GM06990 (cell line): ENCODE data around the gene ATAD3C.

Experiments
- DNase-seq: peaks from one replicate; pipeline ENCODE4 v3.0.0-alpha.2; 2011; ENCODE audit not compliant: insufficient read length; ENCODE audit errors: extremely low read depth
- H3K27me3 ChIP-seq: replicated peaks from 2 replicates; pipeline ENCODE4 v1.6.0; 2011; ENCODE audit warnings: low read length; ENCODE audit not compliant: control insufficient read depth, insufficient read depth
- H3K36me3 ChIP-seq: 2 replicates; pipeline ENCODE4 v1.5.1; 2011; ENCODE audit warnings: low read length; ENCODE audit not compliant: control insufficient read depth, insufficient read depth
- H3K4me3 ChIP-seq: replicated peaks from 2 replicates; pipeline ENCODE4 v1.5.1; 2011; ENCODE audit warnings: low read depth, mild to moderate bottlenecking, control low read depth, low read length
- TF ChIP-seq, protein P1 (sequence below): IDR thresholded peaks from 2 replicates; pipeline ENCODE4 v1.5.1; 2011; ENCODE audit warnings: low read length, control low read depth, mild to moderate bottlenecking, inconsistent platforms; ENCODE audit not compliant: insufficient read depth, poor library complexity, severe bottlenecking

Gene ATAD3C

DNA sequence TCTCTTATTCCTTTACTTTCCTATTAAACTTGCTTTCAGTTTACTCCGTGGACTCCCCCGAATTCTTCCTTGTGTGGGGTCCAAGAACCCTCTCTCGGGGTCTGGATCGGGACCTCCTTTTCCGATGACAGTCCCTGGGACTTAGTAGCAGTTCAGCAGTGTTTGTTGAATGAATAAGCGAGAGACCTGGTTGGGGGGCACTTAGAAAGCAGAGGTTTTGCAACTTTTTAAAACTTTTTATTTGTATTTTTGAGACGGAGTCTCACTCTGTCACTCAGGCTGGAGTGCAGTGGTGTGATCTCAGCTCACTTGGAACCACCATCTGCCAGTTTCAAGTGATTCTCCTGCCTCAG lies 26.3 kb upstream of the ATAD3C start:
- H3K4me3 ChIP-seq, result no peak overlapping the region
- H3K27me3 ChIP-seq, result no peaks in the 10 kb centered on the region
- no peak for DNase-seq
- no peaks in the 10 kb centered on the region for H3K36me3 ChIP-seq
- TF ChIP-seq, protein P1, sequence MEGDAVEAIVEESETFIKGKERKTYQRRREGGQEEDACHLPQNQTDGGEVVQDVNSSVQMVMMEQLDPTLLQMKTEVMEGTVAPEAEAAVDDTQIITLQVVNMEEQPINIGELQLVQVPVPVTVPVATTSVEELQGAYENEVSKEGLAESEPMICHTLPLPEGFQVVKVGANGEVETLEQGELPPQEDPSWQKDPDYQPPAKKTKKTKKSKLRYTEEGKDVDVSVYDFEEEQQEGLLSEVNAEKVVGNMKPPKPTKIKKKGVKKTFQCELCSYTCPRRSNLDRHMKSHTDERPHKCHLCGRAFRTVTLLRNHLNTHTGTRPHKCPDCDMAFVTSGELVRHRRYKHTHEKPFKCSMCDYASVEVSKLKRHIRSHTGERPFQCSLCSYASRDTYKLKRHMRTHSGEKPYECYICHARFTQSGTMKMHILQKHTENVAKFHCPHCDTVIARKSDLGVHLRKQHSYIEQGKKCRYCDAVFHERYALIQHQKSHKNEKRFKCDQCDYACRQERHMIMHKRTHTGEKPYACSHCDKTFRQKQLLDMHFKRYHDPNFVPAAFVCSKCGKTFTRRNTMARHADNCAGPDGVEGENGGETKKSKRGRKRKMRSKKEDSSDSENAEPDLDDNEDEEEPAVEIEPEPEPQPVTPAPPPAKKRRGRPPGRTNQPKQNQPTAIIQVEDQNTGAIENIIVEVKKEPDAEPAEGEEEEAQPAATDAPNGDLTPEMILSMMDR, result no peak

DNA sequence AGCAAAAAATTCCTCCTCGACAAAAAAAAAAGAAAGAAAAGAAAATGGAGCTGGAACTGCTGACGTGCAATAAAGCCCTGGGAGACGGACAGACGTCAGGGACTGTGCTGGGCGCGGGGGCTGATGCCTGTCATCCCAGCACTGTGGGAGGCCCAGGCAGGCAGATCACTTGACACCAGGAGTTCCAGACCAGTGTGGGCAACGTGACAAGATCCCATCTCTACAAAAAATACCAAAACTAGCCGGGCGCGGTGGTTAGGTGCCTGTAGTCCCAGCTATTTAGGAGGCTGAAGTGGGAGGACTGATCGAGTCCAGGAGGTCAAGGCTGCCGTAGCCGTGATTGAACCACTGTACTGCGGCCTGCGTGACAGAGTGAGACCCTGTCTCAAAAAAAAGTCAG lies 24.8 kb upstream of the ATAD3C start:
- Histone ChIP-seq H3K4me3 (no peak overlapping the region), H3K36me3 (no peaks in the 10 kb centered on the region), H3K27me3 (no peaks in the 10 kb centered on the region)
- no peak for DNase-seq
- TF ChIP-seq, protein P1, result no peak

DNA sequence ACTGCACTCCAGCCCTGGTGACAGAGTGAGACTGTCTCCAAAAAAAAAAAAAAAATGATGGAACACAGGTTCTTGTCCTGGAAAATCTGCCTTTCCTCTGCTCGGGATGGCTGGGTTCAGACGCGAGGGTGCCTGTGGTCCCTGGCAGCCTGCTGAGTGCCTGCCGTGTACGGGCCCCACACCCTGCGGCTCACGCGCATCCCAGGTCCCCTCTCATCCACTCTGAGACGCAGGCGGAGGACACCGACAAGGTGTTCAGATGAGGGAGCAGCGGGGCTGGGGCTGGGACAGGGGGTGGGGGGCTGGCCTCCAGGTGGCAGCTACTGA lies 24.1 kb upstream of the ATAD3C start:
- TF ChIP-seq, protein P1, result no peak
- H3K4me3 ChIP-seq, result no peak overlapping the region
- no peaks in the 10 kb centered on the region for H3K36me3 ChIP-seq
- H3K27me3 ChIP-seq, result no peaks in the 10 kb centered on the region
- DNase-seq, result no peak

DNA sequence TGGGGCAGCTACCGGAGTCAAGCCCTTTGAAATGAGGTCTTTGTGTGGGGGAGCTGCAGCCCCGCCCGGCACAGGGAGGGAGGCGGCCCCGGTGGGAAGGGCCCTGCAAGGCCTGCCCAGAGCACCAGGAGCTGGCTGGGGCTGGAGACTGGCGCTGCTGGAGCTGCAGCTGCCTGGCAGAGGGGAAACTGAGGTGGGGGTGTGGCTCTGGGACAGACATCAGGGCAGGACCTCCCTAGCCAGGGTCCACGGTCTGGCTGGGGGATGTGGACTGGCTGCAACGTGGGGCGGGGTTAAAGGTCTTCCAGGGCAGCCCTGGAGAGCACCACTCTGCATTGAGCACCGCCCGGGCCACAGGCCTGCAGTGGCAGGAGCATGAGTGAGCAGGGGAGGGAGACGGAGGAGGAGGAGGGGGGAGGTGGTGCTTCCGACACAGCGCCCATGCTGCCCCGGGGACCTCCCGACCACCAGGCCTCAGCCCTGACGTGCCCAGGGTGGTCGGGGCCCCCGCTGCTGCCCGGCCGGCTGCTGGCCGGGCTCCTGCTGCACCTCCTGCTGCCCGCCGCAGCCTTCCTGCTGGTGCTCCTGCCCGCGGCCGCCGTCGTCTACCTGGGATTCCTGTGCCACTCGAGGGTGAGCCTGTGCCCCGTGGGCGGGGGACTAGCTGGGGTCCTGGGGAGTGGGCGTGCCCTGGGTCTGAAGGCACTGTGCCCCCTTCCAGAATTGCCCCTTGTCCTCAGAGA lies 23.6 kb upstream of the ATAD3C start:
- no peak for DNase-seq
- Histone ChIP-seq H3K27me3 (no peaks in the 10 kb centered on the region), H3K36me3 (no peaks in the 10 kb centered on the region), H3K4me3 (no peak overlapping the region)
- TF ChIP-seq, protein P1, result no peak

DNA sequence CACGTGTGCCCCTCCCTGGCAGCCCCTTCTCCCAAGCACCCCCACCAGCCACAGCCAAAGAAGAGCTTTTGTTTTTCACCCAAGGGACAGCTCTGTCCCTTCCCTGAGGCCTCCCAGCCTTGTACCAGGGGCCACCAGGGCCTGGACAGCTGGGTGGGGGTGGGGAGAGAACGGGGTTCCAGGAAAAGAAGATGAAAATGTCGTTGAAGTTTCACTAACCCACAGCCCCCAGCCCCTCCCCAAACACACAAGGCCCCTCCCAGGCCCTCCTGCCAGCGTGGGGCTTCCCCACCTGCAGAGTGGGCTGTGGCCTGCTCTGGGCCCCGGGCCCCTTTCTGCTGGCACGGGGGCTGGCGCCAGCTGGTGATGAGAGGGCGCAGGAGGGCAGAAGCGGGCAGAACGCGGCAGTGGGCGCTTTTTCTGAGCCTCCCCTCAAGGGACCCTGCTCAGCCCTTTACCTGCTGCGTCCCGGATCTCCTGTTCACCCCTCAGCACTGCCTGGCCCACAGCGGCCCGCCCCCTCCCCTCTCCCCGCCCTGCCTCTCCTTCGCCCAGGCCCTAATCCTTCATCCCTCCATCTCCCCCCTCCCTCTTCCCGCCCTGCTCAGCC lies 22.9 kb upstream of the ATAD3C start:
- TF ChIP-seq, protein P1, result no peak
- no peak overlapping the region for H3K4me3 ChIP-seq
- H3K36me3 ChIP-seq, result no peaks in the 10 kb centered on the region
- H3K27me3 ChIP-seq, result no peaks in the 10 kb centered on the region
- DNase-seq, result no peak
